ENCODE measurements around the gene LRRC56. TPM values are rescaled to one million over a fixed set of nuclear protein-coding genes. Genes with fewer than 3 reads are reported as not detected.
A peak's percentile ranks its signal among the peaks of the same experiment; 100 is the strongest.

The LRRC56 gene
- total and polyA plus RNA-seq, 9 of the 15 experiments (the other 6 are each of a cell fraction or from before 2014, with no cell fraction given): 0.03 to 4.5 (median 1.0) TPM; not detected in 1

DNA sequence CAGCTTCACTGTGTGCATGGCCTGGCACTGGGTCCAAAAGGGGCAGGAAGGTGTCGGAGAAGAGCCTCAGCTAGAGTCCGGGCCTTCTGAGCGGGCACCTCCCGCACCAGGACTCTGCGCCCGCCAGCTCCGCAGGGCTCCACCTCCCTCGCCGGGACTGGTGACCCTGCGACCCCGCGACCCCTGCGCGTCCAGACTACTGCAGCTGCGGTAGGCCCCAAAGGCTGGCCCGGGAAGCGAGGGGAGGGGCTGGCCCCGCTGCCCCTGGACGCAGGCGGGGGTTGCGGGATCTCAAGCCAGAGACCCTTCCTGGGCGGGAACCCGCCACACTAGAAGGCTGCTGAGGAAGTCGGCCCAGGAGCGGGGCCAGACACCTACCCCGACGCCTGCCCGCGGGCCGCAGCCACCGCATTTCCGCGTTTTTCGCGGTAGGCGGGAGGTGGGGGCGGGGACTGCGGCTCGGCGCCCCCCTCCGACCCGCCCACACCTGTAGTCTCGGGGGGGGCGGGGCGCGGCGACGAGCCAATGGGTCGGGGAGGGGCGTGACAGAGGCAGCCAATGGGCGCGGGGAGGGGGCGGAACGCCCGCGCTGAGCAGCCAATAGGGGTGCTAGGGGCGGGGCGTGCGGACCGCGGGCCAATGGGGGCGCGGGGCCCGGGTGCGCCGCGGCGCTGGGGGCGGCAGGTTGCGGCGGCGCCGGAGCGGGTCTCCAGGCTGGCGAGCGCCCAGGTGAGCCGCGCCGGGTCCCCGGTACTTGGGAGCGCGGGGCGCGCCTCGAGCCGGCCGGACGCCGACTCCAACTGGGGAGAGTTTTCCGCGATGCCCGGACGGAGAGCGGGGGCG lies 23.2 kb downstream of the LRRC56 start, which contains the start of the genes LMNTD2 and RASSF7 (continued):
- peak; percentile 16; the same call in 1 of the 2 replicates for TF ChIP-seq THAP12 (CRISPR knock-in tag; IDR thresholded peaks at IDR 0.05)
- no peak for TF ChIP-seq TAF15 (IDR thresholded peaks at IDR 0.05; ENCODE audit: low read depth, low read length)
- no peak for TF ChIP-seq SRSF9 (IDR thresholded peaks at IDR 0.05; ENCODE audit: borderline replicate concordance, low read depth, low read length)
- 0 out of 2 replicates have a peak, but pooled peaks have one; percentile 60 for TF ChIP-seq ERF (CRISPR knock-in tag; IDR thresholded peaks at IDR 0.05)
- TF ChIP-seq ADNP (tag; IDR thresholded peaks at IDR 0.05): no peak
- peak in 1 of 2 experiments; percentile 60; a peak in 2 of 4 replicates for TF ChIP-seq HDAC1 (IDR thresholded peaks at IDR 0.05)
- TF ChIP-seq, protein P1, sequence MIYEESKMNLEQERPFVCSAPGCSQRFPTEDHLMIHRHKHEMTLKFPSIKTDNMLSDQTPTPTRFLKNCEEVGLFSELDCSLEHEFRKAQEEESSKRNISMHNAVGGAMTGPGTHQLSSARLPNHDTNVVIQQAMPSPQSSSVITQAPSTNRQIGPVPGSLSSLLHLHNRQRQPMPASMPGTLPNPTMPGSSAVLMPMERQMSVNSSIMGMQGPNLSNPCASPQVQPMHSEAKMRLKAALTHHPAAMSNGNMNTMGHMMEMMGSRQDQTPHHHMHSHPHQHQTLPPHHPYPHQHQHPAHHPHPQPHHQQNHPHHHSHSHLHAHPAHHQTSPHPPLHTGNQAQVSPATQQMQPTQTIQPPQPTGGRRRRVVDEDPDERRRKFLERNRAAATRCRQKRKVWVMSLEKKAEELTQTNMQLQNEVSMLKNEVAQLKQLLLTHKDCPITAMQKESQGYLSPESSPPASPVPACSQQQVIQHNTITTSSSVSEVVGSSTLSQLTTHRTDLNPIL (CRISPR knock-in tag; IDR thresholded peaks at IDR 0.05): no peak
- no peak for TF ChIP-seq ZNF143 (CRISPR knock-in tag; IDR thresholded peaks at IDR 0.05)
- no peak for TF ChIP-seq PKNOX1 (IDR thresholded peaks at IDR 0.05)
- peak; percentile 89 for TF ChIP-seq ZC3H4 (CRISPR knock-in tag; IDR thresholded peaks at IDR 0.05; ENCODE audit: borderline replicate concordance)
- no peak for TF ChIP-seq CHD1 (IDR thresholded peaks at IDR 0.05; ENCODE audit: low read length)
- TF ChIP-seq HMG20A (CRISPR knock-in tag; conservative IDR thresholded peaks at IDR 0.05): no peak
- no peak for TF ChIP-seq PTBP1 (IDR thresholded peaks at IDR 0.05; ENCODE audit: low read depth, low read length)
- TF ChIP-seq RERE (CRISPR knock-in tag; IDR thresholded peaks at IDR 0.05; ENCODE audit: borderline replicate concordance): no peak
- TF ChIP-seq PML (IDR thresholded peaks at IDR 0.05; ENCODE audit: low read length): no peak
- no peak for TF ChIP-seq ZZZ3 (IDR thresholded peaks at IDR 0.05)
- TF ChIP-seq NFE2L1 (tag; IDR thresholded peaks at IDR 0.05; ENCODE audit: borderline replicate concordance, low read depth): no peak
